GM12864 (cell line): ENCODE data around the gene RPEL1.

Experiments used
- DNase-seq: peaks from one replicate; pipeline ENCODE4 v3.0.0-alpha.2; 2011; ENCODE audit warnings: low read depth
- H3K4me3 ChIP-seq: 2 replicates; pipeline ENCODE4 v1.5.1; 2011; ENCODE audit warnings: mild to moderate bottlenecking, low read depth, low read length, control low read depth
- CTCF ChIP-seq: IDR thresholded peaks from 2 replicates; pipeline ENCODE4 v1.5.1; 2011; ENCODE audit warnings: low read depth, mild to moderate bottlenecking, moderate library complexity, low read length, control low read depth, inconsistent platforms; ENCODE audit errors: missing control alignments

Gene RPEL1

GRCh38 chr10:103276251-103276895, 30.7 kb downstream of the RPEL1 start:
- H3K4me3 ChIP-seq, result peak overlapping the region; percentile 38
- no peak for DNase-seq
- no peak for TF ChIP-seq CTCF

- TF ChIP-seq CTCF, result peak; percentile 9
Observed at GRCh38 chr10:103276896-103277712, 31.4 kb downstream of the RPEL1 start, which contains the start of gene INA. Gene INA (plus strand): TSS chr10:103277138. CDS start chr10:103277212, 74 bp downstream.

GRCh38 chr10:103277713-103278536, 32.2 kb downstream of the RPEL1 start:
- H3K4me3 ChIP-seq, result peak overlapping the region; percentile 38
- TF ChIP-seq CTCF, result no peak
- no peak for DNase-seq

More at GRCh38 chr10:103276896-103277712, 31.4 kb downstream of the RPEL1 start, which contains the start of gene INA:
- peak; percentile 13 for DNase-seq
- H3K4me3 ChIP-seq, result peak within 1 kb of the TSS; percentile 38

GRCh38 chr10:103278537-103278823, 32.8 kb downstream of the RPEL1 start:
- DNase-seq, result no peak
- no peak overlapping the region; the same call in 1 of the 2 replicates for H3K4me3 ChIP-seq
- no peak for TF ChIP-seq CTCF

- no peak for DNase-seq
- no peak for TF ChIP-seq CTCF
- no peak overlapping the region for H3K4me3 ChIP-seq
Observed at GRCh38 chr10:103278862-103279298, 33.2 kb downstream of the RPEL1 start.

GRCh38 chr10:103280031-103280430, 34.3 kb downstream of the RPEL1 start:
- no peak for DNase-seq
- no peak overlapping the region for H3K4me3 ChIP-seq
- TF ChIP-seq CTCF, result no peak
